ENCODE measurements around the gene MDH1B.

The MDH1B gene

DNA sequence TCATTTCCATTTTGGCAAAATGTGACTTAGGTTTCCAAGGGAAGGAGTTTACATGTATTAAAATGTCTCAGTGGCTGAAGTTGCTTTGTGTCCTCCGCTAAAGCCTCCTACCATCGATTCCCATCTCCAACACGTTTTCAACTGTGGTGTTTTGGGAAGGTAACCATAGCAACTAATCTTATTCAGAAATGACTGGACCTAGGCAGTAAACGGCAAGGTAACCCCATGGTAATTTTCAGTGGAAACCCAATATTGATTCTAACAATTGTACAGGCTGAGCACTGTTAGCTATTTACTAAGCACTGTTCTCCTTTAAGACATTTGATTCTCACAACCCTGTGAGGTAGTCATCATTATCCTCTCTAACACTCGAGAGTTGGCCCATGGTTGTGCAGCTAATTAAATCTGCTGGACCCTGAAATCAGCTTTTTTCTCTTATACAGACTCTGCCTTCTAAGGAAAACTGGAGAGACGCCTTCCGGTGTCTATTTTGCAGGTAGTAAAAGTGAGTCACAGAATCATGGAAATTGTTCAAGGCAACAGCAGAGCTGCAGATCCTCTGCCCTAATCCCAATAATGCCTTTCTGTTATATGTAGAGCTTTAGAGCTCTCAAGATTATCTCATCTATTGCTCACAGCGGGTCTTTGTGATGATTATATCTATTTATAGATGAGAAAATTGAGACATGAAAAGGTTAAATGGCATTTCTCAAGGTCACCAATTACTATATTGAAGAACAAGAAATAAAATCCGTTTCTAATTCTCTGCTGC lies 36.5 kb upstream of the MDH1B start:
- Histone ChIP-seq H3K27ac (no peak overlapping the region), H3K4me3 (no peak overlapping the region)
- no peak for DNase-seq (ENCODE audit: low spot score)
- TF ChIP-seq, protein P1, sequence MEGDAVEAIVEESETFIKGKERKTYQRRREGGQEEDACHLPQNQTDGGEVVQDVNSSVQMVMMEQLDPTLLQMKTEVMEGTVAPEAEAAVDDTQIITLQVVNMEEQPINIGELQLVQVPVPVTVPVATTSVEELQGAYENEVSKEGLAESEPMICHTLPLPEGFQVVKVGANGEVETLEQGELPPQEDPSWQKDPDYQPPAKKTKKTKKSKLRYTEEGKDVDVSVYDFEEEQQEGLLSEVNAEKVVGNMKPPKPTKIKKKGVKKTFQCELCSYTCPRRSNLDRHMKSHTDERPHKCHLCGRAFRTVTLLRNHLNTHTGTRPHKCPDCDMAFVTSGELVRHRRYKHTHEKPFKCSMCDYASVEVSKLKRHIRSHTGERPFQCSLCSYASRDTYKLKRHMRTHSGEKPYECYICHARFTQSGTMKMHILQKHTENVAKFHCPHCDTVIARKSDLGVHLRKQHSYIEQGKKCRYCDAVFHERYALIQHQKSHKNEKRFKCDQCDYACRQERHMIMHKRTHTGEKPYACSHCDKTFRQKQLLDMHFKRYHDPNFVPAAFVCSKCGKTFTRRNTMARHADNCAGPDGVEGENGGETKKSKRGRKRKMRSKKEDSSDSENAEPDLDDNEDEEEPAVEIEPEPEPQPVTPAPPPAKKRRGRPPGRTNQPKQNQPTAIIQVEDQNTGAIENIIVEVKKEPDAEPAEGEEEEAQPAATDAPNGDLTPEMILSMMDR (IDR thresholded peaks at IDR 0.05), result no peak

DNA sequence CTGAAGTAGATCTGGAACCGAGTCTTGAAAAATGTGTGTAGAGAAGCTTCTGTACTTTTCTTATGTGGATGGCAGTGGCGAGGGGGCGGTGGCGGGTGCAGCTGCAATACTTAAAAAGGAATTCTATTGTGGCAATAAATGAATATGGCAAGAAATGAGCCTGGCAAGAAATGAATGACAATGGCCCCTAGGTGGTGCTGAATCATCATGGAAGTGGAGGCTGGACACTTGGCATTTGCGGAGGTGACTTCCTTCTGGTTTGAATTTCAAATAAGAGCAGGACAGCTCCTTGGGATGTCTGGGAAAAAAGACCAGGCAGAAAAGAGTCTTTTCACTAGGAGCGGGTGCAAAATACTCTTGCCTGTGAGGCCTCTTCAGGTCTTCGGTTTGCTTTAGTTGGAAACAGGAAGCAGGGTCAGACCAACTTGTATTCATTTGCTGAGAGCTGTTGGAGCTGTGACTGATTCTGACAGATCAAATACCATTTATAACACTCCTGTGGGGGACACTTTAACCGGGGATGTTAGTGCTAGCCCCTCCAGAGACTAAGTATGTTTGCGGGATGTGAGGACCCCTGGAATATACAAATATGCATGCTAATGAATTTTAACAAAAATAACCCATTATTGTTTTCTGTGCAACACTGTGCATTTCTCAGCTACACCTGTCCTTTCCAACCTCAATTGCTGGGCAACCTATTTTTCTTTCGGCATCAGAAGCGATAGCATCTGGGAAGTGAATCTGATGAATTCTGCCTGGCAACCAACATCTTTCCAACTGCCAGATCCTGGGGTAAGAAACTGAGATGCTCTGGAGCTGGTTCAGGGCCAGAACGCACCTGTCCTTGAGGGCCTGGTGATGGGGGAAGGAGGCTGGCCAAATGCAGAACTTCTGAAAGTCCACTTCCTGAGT lies 35.6 kb upstream of the MDH1B start:
- DNase-seq (ENCODE audit: low spot score), result peak; percentile 76
- no peak overlapping the region for H3K27ac ChIP-seq
- H3K4me3 ChIP-seq, result no peak overlapping the region
- TF ChIP-seq, protein P1 (IDR thresholded peaks at IDR 0.05), result peak; percentile 26

DNA sequence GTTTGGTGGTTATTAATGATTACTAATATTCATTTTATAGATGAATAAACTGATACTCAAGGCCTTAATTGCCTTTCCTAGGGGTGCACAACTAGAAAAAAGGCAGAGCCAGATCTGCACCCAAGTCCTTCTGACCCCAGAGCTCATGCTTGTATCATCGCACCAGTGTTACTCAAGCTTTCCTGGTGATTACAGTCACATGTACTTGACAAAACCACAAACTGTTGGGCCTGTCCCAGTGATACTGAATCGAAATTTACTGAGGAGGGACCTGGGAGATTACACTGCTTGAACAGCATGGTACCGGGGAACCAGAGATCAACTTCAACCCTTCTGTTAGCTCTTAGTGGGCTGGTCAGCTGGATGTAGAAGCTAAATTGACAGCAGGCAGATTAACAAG lies 34.0 kb upstream of the MDH1B start:
- TF ChIP-seq, protein P1 (IDR thresholded peaks at IDR 0.05), result no peak
- DNase-seq (ENCODE audit: low spot score), result no peak
- Histone ChIP-seq H3K27ac (no peak overlapping the region), H3K4me3 (no peak overlapping the region)

DNA sequence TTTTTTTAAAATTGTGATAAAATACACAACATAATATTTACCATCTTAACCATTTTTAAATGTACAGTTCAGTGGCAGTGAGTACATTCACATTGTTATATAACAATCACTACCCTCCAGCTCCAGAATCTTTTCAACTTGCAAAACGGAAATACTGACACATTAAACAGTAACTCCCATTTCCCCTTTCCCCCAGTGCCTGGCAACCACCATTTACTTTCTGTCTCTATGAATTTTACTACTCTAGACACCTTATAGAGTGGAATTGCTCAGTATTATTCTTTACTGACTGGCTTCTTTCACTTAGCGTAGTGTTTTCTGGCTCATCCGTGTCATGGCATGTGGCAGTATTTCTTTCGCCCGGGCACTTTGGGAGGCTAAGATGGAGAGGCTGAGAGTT lies 32.9 kb upstream of the MDH1B start:
- no peak for DNase-seq (ENCODE audit: low spot score)
- H3K27ac ChIP-seq, result no peak overlapping the region
- no peak overlapping the region for H3K4me3 ChIP-seq
- TF ChIP-seq, protein P1 (IDR thresholded peaks at IDR 0.05), result no peak

DNA sequence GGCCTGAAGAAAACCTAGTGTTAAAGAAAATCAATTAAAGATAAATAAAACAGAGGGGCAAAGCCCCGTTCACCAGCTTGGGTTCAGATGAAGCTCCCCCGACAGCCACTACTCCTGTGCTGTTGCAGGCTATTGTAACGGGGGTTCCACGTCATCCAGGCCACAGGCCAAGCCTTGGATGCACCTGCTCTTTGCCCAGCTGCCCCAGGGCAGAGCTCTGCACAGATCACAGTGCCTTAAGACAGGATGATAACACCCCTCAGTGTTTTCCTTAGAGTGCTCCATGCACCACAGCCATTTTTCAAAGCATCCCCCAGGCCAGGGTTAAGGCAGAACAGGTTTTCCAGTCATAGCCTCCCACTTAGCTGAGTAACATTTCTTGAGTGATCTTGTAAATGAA lies 32.2 kb upstream of the MDH1B start:
- Histone ChIP-seq H3K4me3 (no peak overlapping the region), H3K27ac (no peak overlapping the region)
- TF ChIP-seq, protein P1 (IDR thresholded peaks at IDR 0.05), result no peak
- no peak for DNase-seq (ENCODE audit: low spot score)

DNA sequence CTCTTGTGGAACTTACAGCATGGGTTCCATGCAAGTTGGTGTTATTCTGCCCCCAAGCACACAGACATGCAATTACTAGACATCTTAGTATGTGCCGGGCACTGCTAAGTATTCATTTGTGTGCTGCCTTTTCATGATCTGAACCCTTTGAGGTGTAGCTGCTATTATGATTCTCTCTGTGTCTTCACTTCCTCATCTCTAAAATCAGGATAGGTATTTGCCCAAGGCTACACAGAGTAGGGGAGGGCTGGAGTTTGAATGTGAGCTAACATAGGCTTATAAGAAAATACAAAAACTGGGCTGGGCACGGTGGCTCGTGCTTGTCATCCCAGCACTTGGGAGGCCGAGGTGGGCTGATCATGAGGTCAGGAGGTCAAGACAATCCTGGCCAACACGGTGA lies 27.5 kb upstream of the MDH1B start:
- TF ChIP-seq, protein P1 (IDR thresholded peaks at IDR 0.05), result no peak
- H3K4me3 ChIP-seq, result no peak overlapping the region
- H3K27ac ChIP-seq, result no peak overlapping the region
- no peak for DNase-seq (ENCODE audit: low spot score)

Data from coronary artery (tissue), 2 donors.